HG03060 (cell line): ENCODE measurements around the gene PTEN.
"Not testable (repeated sequence)": the region's sequence is repeated elsewhere in the genome, so short reads cannot be mapped to it uniquely, and the experiment has no call there.

Experiments
- ATAC-seq: cut with Tn5 transposase; IDR thresholded peaks from one replicate; pipeline ENCODE4 v1.9.1; 2021; ENCODE audit warnings: low read depth, moderate number of reproducible peaks; ENCODE audit not compliant: unreplicated experiment

Gene PTEN

DNA sequence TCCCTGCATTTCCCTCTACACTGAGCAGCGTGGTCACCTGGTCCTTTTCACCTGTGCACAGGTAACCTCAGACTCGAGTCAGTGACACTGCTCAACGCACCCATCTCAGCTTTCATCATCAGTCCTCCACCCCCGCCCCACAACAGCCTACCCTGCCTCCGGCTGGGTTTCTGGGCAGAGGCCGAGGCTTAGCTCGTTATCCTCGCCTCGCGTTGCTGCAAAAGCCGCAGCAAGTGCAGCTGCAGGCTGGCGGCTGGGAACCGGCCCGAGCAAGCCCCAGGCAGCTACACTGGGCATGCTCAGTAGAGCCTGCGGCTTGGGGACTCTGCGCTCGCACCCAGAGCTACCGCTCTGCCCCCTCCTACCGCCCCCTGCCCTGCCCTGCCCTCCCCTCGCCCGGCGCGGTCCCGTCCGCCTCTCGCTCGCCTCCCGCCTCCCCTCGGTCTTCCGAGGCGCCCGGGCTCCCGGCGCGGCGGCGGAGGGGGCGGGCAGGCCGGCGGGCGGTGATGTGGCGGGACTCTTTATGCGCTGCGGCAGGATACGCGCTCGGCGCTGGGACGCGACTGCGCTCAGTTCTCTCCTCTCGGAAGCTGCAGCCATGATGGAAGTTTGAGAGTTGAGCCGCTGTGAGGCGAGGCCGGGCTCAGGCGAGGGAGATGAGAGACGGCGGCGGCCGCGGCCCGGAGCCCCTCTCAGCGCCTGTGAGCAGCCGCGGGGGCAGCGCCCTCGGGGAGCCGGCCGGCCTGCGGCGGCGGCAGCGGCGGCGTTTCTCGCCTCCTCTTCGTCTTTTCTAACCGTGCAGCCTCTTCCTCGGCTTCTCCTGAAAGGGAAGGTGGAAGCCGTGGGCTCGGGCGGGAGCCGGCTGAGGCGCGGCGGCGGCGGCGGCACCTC lies at the start of gene PTEN, which contains the start of gene KLLN:
Gene PTEN (plus strand): TSS at position 573 of the 891 bp plus-strand sequence. CDS start 845 bp downstream, outside the sequence.
Gene KLLN (minus strand): TSS at position 481 of the 891 bp plus-strand sequence. CDS start 1,046 bp downstream, outside the sequence.
- ATAC-seq, result no peak

- no peak for ATAC-seq
Measured at GRCh38 chr10:87816163-87816897, 47.1 kb upstream of the PTEN start.

DNA sequence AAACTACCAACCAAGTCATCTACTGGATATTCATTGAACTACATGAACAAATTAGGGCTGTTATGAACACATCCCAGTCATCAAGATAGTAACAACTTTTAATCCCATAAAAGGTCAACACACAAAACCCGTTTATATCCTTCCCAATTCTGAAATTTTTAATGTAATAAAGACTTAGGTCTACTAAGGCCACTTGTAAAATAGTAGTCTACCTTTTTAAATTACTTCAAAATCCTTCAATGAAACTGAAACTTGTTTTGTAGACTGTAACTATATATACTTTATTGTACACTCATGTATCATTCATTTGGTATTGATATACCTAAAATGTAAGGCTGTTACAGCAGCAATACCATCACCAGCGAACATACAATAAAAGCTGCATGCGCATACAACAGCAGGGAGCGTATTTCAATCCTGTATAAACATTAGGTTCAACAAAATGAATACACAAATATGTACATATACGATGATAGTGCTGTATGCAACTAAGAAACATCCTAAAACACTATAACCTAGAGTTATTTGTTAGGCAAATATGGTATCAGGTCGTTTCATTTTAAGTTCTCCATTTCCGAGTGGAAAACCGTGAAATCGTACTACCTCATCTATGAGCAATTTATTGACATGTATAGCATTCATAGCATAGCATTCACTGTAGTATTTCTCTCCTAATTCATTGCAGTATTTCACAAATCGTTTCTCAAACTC lies 46.4 kb upstream of the PTEN start:
- ATAC-seq, result no peak

GRCh38 chr10:87817609-87818504 lies 45.6 kb upstream of the PTEN start, which contains the start of gene ATAD1:
Gene ATAD1 (minus strand): TSS chr10:87818226. CDS start chr10:87814599, 3,627 bp downstream.
- ATAC-seq, result peak; percentile 52

DNA sequence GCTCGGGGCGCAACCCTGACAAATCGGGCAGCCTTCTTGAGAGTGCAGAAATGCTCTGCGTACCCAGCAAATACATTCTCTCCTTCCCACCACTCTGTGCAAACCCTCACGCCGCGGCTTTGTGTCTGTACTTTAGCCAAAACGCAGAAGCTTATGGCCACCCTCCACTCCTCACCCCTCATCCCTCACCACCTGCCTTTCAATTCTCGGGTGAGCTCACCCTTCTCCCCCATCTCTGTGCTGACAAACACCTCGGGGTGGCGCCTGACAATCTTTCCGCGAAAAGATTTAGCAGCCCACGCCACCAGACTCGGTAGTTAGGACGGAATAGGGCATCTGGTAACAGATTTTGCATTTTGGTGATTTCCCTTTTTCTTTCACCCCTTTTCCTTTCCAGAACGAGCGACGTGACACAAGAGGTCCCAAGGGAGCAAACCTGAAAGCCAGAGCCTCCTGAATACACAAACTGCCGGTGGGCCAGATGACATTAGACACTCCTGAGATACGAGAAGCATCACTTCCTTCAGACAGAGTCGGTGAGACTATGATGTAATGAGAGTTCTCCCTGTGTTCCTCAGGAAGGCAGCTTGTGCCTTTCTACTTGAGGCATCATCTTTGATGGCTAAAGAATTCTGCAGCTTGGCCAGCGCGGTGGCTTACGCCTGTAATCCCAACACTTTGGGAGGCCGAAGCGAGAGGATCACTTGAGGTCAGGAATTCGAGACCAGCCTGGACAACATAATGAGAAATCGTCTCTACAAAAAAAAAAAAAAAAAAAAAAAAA lies 44.7 kb upstream of the PTEN start:
- peak; percentile 27 for ATAC-seq

- ATAC-seq, result no peak
Measured at GRCh38 chr10:87819289-87819585, 44.2 kb upstream of the PTEN start.

DNA sequence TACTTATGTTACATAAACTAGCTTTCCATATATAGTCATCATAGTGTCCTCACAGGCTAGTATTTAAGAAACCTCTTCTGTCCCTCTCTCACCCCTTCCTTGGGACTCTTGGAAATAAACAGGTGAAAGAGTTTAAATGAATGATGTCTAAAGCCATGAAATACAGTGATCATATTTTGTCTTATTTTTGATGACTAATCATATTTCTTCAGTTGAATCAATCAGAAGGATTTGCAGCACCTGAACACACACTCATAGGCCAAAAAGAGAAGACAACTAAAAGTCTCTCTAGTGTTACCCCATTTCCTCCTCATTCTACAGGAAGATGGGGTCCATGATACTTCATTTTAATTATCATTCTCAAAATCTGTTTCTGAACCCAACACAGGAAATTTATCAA lies 36.8 kb upstream of the PTEN start:
- no peak for ATAC-seq

GRCh38 chr10:87827681-87828080 lies 35.7 kb upstream of the PTEN start:
- no peak for ATAC-seq

GRCh38 chr10:87829051-87829450 lies 34.4 kb upstream of the PTEN start:
- ATAC-seq, result not testable (repeated sequence)

DNA sequence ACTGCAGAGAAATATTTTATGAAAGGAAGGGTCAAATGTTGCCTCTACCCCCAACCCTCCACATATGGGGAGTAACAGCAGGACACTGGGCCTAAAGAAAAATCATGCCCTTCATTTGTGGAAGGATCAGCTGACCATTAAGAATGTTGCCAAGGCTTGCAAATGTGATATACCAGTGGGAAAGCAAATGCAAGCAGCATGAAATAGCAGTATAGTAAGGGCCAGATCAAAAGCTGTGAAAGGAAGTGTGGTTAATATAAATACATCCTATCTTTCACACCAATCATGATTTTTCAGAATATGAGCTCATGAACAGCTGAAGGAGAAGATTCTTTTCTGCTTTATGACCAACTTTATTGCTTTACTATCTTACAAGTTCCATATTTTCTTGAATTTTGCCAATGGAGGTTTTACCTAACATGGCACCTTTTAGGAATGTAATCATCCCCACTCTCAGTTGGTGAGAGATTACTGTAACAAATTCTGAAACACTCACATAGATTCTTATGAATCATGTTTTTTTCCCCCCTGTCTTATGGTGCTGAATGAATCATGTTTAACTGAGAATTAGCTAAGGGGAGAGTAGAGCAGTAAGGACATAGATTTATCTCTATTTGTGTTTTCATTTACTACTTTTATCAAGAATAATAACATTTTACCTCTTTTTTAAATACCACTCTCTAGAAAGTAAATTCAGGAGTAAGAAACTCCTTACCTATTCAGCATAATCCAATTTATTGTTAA lies 33.3 kb upstream of the PTEN start:
- ATAC-seq, result no peak

GRCh38 chr10:87836098-87836497 lies 27.3 kb upstream of the PTEN start:
- ATAC-seq, result no peak

- ATAC-seq, result no peak
Measured at GRCh38 chr10:87837445-87837844, 26.0 kb upstream of the PTEN start.

- ATAC-seq, result no peak
Measured at GRCh38 chr10:87838650-87839049, 24.8 kb upstream of the PTEN start.

DNA sequence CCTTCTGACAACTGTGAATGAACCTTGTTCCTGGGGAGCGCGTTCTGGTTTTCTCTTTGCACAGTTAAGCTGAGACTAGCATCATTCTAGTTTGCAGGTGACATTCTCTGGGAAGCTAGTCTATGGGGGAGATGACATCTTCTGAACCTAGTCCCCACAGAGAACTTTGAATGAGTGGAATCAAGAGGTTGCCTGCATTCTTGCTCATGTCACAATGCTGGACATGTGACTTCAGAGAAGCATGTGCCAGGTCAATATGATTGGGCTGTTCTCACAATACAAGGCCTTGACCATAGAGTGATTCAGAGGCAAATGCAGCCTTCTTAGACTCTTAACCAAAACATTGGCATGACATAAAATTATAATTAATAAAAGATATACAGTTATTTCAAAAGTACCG lies 22.2 kb upstream of the PTEN start:
- no peak for ATAC-seq

DNA sequence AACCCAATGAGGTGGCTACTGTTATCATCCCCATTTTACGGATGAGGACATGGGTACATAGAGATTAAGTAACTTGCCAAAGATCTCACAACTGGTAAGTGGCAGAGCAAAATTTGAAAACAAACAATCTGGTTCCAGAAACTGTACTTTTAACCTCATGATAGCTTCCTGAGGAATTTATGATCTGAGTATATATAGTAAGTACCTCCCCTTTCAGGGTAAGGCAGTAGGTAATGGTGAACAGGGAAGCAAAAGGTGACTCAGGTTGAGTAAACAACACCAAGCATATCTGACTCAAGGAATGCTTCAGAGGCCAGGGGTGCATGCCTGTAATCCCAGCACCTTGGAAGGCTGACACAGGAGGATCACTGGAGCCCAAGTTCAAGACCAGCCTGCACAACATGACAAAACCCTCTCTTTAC lies 21.2 kb upstream of the PTEN start:
- ATAC-seq, result no peak

- no peak for ATAC-seq
Measured at GRCh38 chr10:87842776-87843497, 20.5 kb upstream of the PTEN start.

DNA sequence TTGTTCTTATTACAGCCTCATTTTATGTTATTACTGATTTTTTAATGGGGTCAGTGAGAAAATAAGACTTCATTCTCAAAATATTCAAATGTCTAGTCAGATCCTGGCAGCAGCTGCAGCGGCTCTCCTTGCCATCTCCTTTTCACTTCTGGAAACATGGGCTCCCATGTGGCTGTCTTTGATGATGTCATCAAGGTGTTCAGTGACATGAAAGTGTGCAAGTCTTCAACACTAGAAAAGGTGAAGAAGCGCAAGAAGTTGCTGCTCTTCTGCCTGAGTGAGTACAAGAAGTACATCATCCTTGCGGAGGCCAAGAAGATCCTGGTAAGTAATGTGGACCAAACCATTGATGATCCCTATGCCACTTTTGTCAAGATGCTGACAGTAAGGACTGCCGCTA lies 19.7 kb upstream of the PTEN start:
- no peak for ATAC-seq
